SU-DHL-6 (cell line): ENCODE measurements around the gene MAST4.

Source experiments
- H2AFZ ChIP-seq: fragments of 200-600 bp; sonication (generic); 2 replicates; pipeline ENCODE4 v1.6.1; 2014; ENCODE audit warnings: low read depth, mild to moderate bottlenecking, moderate library complexity, mixed read lengths, antibody characterized with exemption, low read length; ENCODE audit not compliant: severe bottlenecking
- H3F3A ChIP-seq: fragments of 200-600 bp; shearing (Covaris generic); 2 replicates; pipeline ENCODE4 v1.6.0; 2016; ENCODE audit warnings: antibody characterized with exemption, mild to moderate bottlenecking; ENCODE audit not compliant: insufficient read depth
- H3K27ac ChIP-seq: fragments of 200-600 bp; sonication (generic); 2 replicates; pipeline ENCODE4 v1.5.1; 2016; ENCODE audit warnings: low read depth, mild to moderate bottlenecking, low read length, moderate library complexity, mixed read lengths
- H3K27me3 ChIP-seq: fragments of 200-600 bp; sonication (generic), shearing (Covaris generic); 2 replicates; pipeline ENCODE4 v1.6.0; 2014; ENCODE audit warnings: mild to moderate bottlenecking, low read length
- H3K36me3 ChIP-seq: fragments of 200-600 bp; sonication (generic); 2 replicates; pipeline ENCODE4 v1.6.1; 2014; ENCODE audit warnings: mild to moderate bottlenecking, low read length, mixed read lengths
- H3K4me2 ChIP-seq: fragments of 300-600, 200-600 bp; shearing (Covaris generic), sonication (generic); 2 replicates; pipeline ENCODE4 v1.6.0; 2014; ENCODE audit warnings: low read length, low read depth, mild to moderate bottlenecking; ENCODE audit not compliant: poor library complexity, severe bottlenecking
- H3K4me3 ChIP-seq: fragments of 200-600 bp; sonication (generic); 2 replicates; pipeline ENCODE4 v1.5.1; 2014; ENCODE audit warnings: antibody characterized with exemption, low read length, mild to moderate bottlenecking, mixed read lengths; ENCODE audit not compliant: insufficient read depth, poor library complexity, severe bottlenecking
- H3K79me2 ChIP-seq: fragments of 200-600 bp; sonication (generic); 2 replicates; pipeline ENCODE4 v1.6.1; 2014; ENCODE audit warnings: mild to moderate bottlenecking, low read length, moderate library complexity; ENCODE audit not compliant: insufficient read depth
- H3K9ac ChIP-seq: fragments of 200-600 bp; sonication (generic); 2 replicates; pipeline ENCODE4 v1.7.0; 2014; ENCODE audit warnings: mild to moderate bottlenecking, low read length
- H3K9me2 ChIP-seq: fragments of 200-600 bp; sonication (generic); replicated peaks from 2 replicates; pipeline ENCODE4 v1.6.1; 2014; ENCODE audit warnings: low read length; ENCODE audit not compliant: insufficient read depth
- H3K9me3 ChIP-seq: fragments of 200-600 bp; sonication (generic); 2 replicates; pipeline ENCODE4 v1.6.1; 2014; ENCODE audit warnings: low read length, mixed read lengths; ENCODE audit not compliant: insufficient read depth
- H4K20me1 ChIP-seq: fragments of 200-600 bp; sonication (generic); 2 replicates; pipeline ENCODE4 v1.6.1; 2014; ENCODE audit warnings: low read depth, mild to moderate bottlenecking, antibody characterized with exemption, low read length, moderate library complexity, mixed read lengths
- CTCF ChIP-seq: fragments of 200-600 bp; sonication (generic); IDR thresholded peaks from one replicate; pipeline ENCODE4 v1.5.1; 2017; ENCODE audit warnings: antibody characterized with exemption, mild to moderate bottlenecking, low read length, moderate library complexity; ENCODE audit not compliant: insufficient read depth, poor library complexity, severe bottlenecking
- EZH2phosphoT487 ChIP-seq: fragments of 200-600 bp; sonication (generic), shearing (Covaris generic); conservative IDR thresholded peaks from 2 replicates; pipeline ENCODE4 v1.6.1; 2018; ENCODE audit warnings: mild to moderate bottlenecking, antibody characterized with exemption, low read length, moderate library complexity, mixed read lengths

The MAST4 gene

GRCh38 chr5:66949066-66949465 is 352.9 kb downstream of the MAST4 start:
- TF ChIP-seq EZH2phosphoT487 (no peak), CTCF (no peak)
- no peak overlapping the region for H3K27ac ChIP-seq
- H3F3A ChIP-seq = no peaks in the 10 kb centered on the region
- no peak overlapping the region for H2AFZ ChIP-seq
- no peak overlapping the region for H3K4me2 ChIP-seq
- H3K9me3 ChIP-seq = no peaks in the 10 kb centered on the region
- no peak overlapping the region for H3K4me3 ChIP-seq
- H3K79me2 ChIP-seq = no peaks in the 10 kb centered on the region
- H3K36me3 ChIP-seq = no peaks in the 10 kb centered on the region
- H3K9ac ChIP-seq = no peak overlapping the region
- H3K9me2 ChIP-seq = no peaks in the 10 kb centered on the region
- H4K20me1 ChIP-seq = no peaks in the 10 kb centered on the region
- H3K27me3 ChIP-seq = no peaks in the 10 kb centered on the region

DNA sequence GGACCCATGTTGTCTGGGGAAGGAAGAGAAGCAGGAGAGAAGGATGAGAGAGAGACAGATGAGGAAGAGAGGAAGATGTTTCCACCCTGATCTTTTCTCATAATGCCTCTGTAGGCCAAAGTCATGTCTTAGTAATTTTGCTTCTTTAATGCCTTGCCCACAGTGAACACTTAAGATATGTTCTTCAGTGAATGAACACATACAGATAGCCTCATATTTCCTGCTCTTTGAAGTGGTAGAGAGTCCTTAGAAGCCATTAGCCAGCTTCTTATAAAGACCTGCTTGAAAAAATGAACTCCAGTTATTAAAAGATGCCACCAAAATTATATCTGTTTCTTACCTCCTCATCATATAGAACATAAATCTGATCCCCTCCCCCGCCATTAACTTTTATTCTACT is 356.0 kb downstream of the MAST4 start:
- Histone ChIP-seq H3K9me3 (no peaks in the 10 kb centered on the region), H3K4me2 (no peak overlapping the region), H2AFZ (no peak overlapping the region), H3K27ac (no peak overlapping the region), H3K9ac (no peak overlapping the region), H3K4me3 (no peak overlapping the region), H3F3A (no peaks in the 10 kb centered on the region), H3K36me3 (no peaks in the 10 kb centered on the region), H3K27me3 (no peaks in the 10 kb centered on the region), H3K9me2 (no peaks in the 10 kb centered on the region), H4K20me1 (no peaks in the 10 kb centered on the region), H3K79me2 (no peaks in the 10 kb centered on the region)
- TF ChIP-seq CTCF = no peak
- TF ChIP-seq EZH2phosphoT487 = no peak

DNA sequence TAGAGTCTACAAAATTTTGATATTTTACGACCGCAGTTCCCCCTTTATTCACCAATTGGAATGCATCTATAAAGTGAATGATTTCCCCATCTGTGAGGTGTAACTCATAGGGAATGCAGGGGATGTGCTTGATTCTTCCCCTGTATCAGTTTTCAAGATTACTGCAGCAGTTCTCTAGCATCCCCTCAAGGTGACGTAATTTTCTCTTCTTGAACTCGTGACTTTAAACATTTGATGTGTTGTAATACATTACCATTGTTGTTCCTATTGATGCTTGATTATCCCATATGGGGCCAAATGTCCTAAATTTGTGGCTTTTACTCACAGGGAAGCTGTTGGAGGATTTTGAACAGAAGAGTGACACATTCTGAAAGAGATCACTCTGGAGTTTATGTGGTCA is 360.2 kb downstream of the MAST4 start:
- Histone ChIP-seq H4K20me1 (no peaks in the 10 kb centered on the region), H3K4me3 (no peak overlapping the region), H3F3A (no peaks in the 10 kb centered on the region), H3K9me3 (no peaks in the 10 kb centered on the region), H3K9ac (no peak overlapping the region), H3K4me2 (no peak overlapping the region), H3K36me3 (no peaks in the 10 kb centered on the region), H3K9me2 (no peaks in the 10 kb centered on the region), H3K27me3 (no peaks in the 10 kb centered on the region), H3K27ac (no peak overlapping the region), H2AFZ (no peak overlapping the region), H3K79me2 (no peaks in the 10 kb centered on the region)
- TF ChIP-seq EZH2phosphoT487 = no peak
- no peak for TF ChIP-seq CTCF
